Measurements from ENCODE around the gene PCNA. TPM values are rescaled to one million over a fixed set of nuclear protein-coding genes. Genes with fewer than 3 reads are reported as not detected.

The PCNA gene
- total RNA-seq, 4 donors from 2014 or later: 21.9 to 60.0 (median 54.1) TPM

- Histone ChIP-seq H3K27me3 (no peaks in the 10 kb centered on the region), H3K27ac (peak overlapping the region; percentile 90), H3K4me1 (peaks cover 38% of the 10 kb centered on the region), H3K4me3 (peak overlapping the region; percentile 82), H3K36me3 (no peaks in the 10 kb centered on the region), H3K9me3 (no peaks in the 10 kb centered on the region)
- WGBS: 27% methylated on average over 6 of the region's 6 CpGs
- no peak for TF ChIP-seq CTCF (IDR thresholded peaks at IDR 0.05)
- no peak for TF ChIP-seq POLR2AphosphoS5 (IDR thresholded peaks at IDR 0.05)
- no peak for TF ChIP-seq EP300 (IDR thresholded peaks at IDR 0.05)
- no peak for TF ChIP-seq POLR2A (IDR thresholded peaks at IDR 0.05)
- DNase-seq (ENCODE audit: low spot score in 2 of 2): no peak
These were observed 8.2 kb upstream of the PCNA start for GRCh38 chr20:5127859-5128424.

GRCh38 chr20:5127204-5127858, 7.6 kb upstream of the PCNA start:
- Histone ChIP-seq H3K27ac (peak overlapping the region; percentile 90), H3K36me3 (no peaks in the 10 kb centered on the region), H3K4me3 (peak overlapping the region; percentile 82), H3K4me1 (peaks cover 38% of the 10 kb centered on the region), H3K9me3 (no peaks in the 10 kb centered on the region), H3K27me3 (no peaks in the 10 kb centered on the region)
- TF ChIP-seq CTCF (IDR thresholded peaks at IDR 0.05): no peak
- no peak for TF ChIP-seq POLR2A (IDR thresholded peaks at IDR 0.05)
- no peak for TF ChIP-seq POLR2AphosphoS5 (IDR thresholded peaks at IDR 0.05)
- no peak for TF ChIP-seq EP300 (IDR thresholded peaks at IDR 0.05)
- peak in 1 of 2 donors; percentile 80 for DNase-seq (ENCODE audit: low spot score in 2 of 2)
- 0% methylated on average over 18 of the region's 44 CpGs for WGBS

- WGBS: under 1% methylated on average over 44 of the region's 78 CpGs
- TF ChIP-seq CTCF (IDR thresholded peaks at IDR 0.05): peak in 1 of 2 donors; percentile 72
- no peak for TF ChIP-seq EP300 (IDR thresholded peaks at IDR 0.05)
- TF ChIP-seq POLR2AphosphoS5 (IDR thresholded peaks at IDR 0.05): peak in 2 of 3 donors; percentile 11 to 74
- TF ChIP-seq POLR2A (IDR thresholded peaks at IDR 0.05): peak in 1 of 2 donors; percentile 74
These were observed 6.9 kb upstream of the PCNA start, which contains the start of gene CDS2 for GRCh38 chr20:5126512-5127203. Gene CDS2, plus strand, starts transcription at chr20:5127008. Its CDS starts 85 bp downstream, at chr20:5127093.

GRCh38 chr20:5122873-5123260, 3.1 kb upstream of the PCNA start:
- H3K9me3 ChIP-seq: no peaks in the 10 kb centered on the region
- H3K4me1 ChIP-seq: peaks cover 36% of the 10 kb centered on the region
- no peak for DNase-seq (ENCODE audit: low spot score in 2 of 2)
- TF ChIP-seq POLR2A (IDR thresholded peaks at IDR 0.05) (no peak), POLR2AphosphoS5 (IDR thresholded peaks at IDR 0.05) (no peak), EP300 (IDR thresholded peaks at IDR 0.05) (no peak), CTCF (IDR thresholded peaks at IDR 0.05) (no peak)
- no peak overlapping the region for H3K4me3 ChIP-seq
- no peaks in the 10 kb centered on the region for H3K27me3 ChIP-seq
- H3K27ac ChIP-seq: no peak overlapping the region
- H3K36me3 ChIP-seq: no peaks in the 10 kb centered on the region
- WGBS: 97% methylated on average over 1 of the region's 1 CpG

More at GRCh38 chr20:5126512-5127203, 6.9 kb upstream of the PCNA start, which contains the start of gene CDS2:
- Histone ChIP-seq H3K4me1 (peaks cover 38% of the 10 kb centered on the region), H3K27ac (peak within 1 kb of the TSS; percentile 90), H3K27me3 (no peaks in the 10 kb centered on the region), H3K4me3 (peak within 1 kb of the TSS; percentile 82), H3K36me3 (no peaks in the 10 kb centered on the region), H3K9me3 (no peaks in the 10 kb centered on the region)
- DNase-seq (ENCODE audit: low spot score in 2 of 2): peak; percentile 100

- TF ChIP-seq POLR2AphosphoS5 (IDR thresholded peaks at IDR 0.05): no peak
- no peak for TF ChIP-seq POLR2A (IDR thresholded peaks at IDR 0.05)
- no peak for TF ChIP-seq CTCF (IDR thresholded peaks at IDR 0.05)
- no peak for TF ChIP-seq EP300 (IDR thresholded peaks at IDR 0.05)
- H3K27ac ChIP-seq: peak overlapping the region; percentile 91
- DNase-seq (ENCODE audit: low spot score in 2 of 2): no peak
- H3K4me1 ChIP-seq: peaks cover 26% of the 10 kb centered on the region
- H3K36me3 ChIP-seq: peaks cover 20% of the 10 kb centered on the region
- H3K4me3 ChIP-seq: peak overlapping the region; percentile 77
- 0% methylated on average over 9 of the region's 9 CpGs for WGBS
- H3K27me3 ChIP-seq: no peaks in the 10 kb centered on the region
- H3K9me3 ChIP-seq: no peaks in the 10 kb centered on the region
These were observed 373 bp upstream of the PCNA start for GRCh38 chr20:5120185-5120476.
